ENCODE results near the gene CARNS1.

DNA sequence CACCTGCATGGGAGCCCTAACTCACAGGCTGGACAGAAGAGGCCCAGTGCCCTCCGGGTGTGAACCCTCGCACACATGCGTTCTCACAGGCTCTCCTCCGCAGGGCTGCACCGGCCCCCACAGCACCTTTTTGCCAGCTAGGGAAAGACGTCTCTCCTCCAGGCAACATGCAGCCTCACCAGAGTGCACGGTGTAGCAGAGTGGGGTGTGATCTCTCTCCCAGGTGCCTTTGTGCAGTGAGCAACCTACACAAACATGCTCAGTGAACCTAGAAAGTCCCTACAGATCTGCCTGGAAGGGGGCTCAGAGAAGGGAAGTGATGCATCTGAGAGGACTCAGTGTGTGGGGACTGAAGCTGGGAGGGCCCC lies 3.7 kb upstream of the CARNS1 start:
- no peak for TF ChIP-seq RAD21 (CRISPR knock-in tag; IDR thresholded peaks at IDR 0.05)
- TF ChIP-seq, protein P1, sequence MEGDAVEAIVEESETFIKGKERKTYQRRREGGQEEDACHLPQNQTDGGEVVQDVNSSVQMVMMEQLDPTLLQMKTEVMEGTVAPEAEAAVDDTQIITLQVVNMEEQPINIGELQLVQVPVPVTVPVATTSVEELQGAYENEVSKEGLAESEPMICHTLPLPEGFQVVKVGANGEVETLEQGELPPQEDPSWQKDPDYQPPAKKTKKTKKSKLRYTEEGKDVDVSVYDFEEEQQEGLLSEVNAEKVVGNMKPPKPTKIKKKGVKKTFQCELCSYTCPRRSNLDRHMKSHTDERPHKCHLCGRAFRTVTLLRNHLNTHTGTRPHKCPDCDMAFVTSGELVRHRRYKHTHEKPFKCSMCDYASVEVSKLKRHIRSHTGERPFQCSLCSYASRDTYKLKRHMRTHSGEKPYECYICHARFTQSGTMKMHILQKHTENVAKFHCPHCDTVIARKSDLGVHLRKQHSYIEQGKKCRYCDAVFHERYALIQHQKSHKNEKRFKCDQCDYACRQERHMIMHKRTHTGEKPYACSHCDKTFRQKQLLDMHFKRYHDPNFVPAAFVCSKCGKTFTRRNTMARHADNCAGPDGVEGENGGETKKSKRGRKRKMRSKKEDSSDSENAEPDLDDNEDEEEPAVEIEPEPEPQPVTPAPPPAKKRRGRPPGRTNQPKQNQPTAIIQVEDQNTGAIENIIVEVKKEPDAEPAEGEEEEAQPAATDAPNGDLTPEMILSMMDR (CRISPR knock-in tag; IDR thresholded peaks at IDR 0.05) = no peak
- TF ChIP-seq, protein P2, sequence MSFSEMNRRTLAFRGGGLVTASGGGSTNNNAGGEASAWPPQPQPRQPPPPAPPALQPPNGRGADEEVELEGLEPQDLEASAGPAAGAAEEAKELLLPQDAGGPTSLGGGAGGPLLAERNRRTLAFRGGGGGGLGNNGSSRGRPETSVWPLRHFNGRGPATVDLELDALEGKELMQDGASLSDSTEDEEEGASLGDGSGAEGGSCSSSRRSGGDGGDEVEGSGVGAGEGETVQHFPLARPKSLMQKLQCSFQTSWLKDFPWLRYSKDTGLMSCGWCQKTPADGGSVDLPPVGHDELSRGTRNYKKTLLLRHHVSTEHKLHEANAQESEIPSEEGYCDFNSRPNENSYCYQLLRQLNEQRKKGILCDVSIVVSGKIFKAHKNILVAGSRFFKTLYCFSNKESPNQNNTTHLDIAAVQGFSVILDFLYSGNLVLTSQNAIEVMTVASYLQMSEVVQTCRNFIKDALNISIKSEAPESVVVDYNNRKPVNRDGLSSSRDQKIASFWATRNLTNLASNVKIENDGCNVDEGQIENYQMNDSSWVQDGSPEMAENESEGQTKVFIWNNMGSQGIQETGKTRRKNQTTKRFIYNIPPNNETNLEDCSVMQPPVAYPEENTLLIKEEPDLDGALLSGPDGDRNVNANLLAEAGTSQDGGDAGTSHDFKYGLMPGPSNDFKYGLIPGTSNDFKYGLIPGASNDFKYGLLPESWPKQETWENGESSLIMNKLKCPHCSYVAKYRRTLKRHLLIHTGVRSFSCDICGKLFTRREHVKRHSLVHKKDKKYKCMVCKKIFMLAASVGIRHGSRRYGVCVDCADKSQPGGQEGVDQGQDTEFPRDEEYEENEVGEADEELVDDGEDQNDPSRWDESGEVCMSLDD (CRISPR knock-in tag; IDR thresholded peaks at IDR 0.05; ENCODE audit: borderline replicate concordance) = no peak
- TF ChIP-seq, protein P3, sequence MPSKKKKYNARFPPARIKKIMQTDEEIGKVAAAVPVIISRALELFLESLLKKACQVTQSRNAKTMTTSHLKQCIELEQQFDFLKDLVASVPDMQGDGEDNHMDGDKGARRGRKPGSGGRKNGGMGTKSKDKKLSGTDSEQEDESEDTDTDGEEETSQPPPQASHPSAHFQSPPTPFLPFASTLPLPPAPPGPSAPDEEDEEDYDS (CRISPR knock-in tag; IDR thresholded peaks at IDR 0.05) = no peak
- no peak for TF ChIP-seq YY1 (IDR thresholded peaks at IDR 0.05; ENCODE audit: insufficient read depth, insufficient replicate concordance, low read depth, low read length)
- TF ChIP-seq, protein P4, sequence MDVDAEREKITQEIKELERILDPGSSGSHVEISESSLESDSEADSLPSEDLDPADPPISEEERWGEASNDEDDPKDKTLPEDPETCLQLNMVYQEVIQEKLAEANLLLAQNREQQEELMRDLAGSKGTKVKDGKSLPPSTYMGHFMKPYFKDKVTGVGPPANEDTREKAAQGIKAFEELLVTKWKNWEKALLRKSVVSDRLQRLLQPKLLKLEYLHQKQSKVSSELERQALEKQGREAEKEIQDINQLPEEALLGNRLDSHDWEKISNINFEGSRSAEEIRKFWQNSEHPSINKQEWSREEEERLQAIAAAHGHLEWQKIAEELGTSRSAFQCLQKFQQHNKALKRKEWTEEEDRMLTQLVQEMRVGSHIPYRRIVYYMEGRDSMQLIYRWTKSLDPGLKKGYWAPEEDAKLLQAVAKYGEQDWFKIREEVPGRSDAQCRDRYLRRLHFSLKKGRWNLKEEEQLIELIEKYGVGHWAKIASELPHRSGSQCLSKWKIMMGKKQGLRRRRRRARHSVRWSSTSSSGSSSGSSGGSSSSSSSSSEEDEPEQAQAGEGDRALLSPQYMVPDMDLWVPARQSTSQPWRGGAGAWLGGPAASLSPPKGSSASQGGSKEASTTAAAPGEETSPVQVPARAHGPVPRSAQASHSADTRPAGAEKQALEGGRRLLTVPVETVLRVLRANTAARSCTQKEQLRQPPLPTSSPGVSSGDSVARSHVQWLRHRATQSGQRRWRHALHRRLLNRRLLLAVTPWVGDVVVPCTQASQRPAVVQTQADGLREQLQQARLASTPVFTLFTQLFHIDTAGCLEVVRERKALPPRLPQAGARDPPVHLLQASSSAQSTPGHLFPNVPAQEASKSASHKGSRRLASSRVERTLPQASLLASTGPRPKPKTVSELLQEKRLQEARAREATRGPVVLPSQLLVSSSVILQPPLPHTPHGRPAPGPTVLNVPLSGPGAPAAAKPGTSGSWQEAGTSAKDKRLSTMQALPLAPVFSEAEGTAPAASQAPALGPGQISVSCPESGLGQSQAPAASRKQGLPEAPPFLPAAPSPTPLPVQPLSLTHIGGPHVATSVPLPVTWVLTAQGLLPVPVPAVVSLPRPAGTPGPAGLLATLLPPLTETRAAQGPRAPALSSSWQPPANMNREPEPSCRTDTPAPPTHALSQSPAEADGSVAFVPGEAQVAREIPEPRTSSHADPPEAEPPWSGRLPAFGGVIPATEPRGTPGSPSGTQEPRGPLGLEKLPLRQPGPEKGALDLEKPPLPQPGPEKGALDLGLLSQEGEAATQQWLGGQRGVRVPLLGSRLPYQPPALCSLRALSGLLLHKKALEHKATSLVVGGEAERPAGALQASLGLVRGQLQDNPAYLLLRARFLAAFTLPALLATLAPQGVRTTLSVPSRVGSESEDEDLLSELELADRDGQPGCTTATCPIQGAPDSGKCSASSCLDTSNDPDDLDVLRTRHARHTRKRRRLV (CRISPR knock-in tag; IDR thresholded peaks at IDR 0.05) = no peak
- TF ChIP-seq HNRNPL (IDR thresholded peaks at IDR 0.05; ENCODE audit: low read depth, low read length) = no peak
- TF ChIP-seq ZFAT (CRISPR knock-in tag; conservative IDR thresholded peaks at IDR 0.05) = no peak
- TF ChIP-seq, protein P5, sequence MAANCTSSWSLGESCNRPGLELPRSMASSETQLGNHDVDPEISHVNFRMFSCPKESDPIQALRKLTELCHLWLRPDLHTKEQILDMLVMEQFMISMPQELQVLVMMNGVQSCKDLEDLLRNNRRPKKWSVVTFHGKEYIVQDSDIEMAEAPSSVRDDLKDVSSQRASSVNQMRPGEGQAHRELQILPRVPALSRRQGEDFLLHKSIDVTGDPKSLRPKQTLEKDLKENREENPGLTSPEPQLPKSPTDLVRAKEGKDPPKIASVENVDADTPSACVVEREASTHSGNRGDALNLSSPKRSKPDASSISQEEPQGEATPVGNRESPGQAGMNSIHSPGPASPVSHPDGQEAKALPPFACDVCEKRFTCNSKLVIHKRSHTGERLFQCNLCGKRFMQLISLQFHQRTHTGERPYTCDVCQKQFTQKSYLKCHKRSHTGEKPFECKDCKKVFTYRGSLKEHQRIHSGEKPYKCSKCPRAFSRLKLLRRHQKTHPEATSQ (CRISPR knock-in tag; IDR thresholded peaks at IDR 0.05; ENCODE audit: borderline replicate concordance) = no peak
- no peak for TF ChIP-seq GABPA (IDR thresholded peaks at IDR 0.05; ENCODE audit: low read depth, low read length)
- no peak for TF ChIP-seq GABPA (CRISPR knock-in tag; IDR thresholded peaks at IDR 0.05; ENCODE audit: low read depth)
